MM.1S (cell line): ENCODE data around the gene TMEM44.

Source experiments
- CTCF ChIP-seq: fragments of 300-600 bp; sonication (generic); IDR thresholded peaks from 2 replicates; pipeline ENCODE4 v1.5.1; 2016; ENCODE audit warnings: antibody characterized with exemption, low read length, mixed read lengths
- EZH2 ChIP-seq: fragments of 300-600 bp; sonication (generic); optimal IDR thresholded peaks from 2 replicates; pipeline ENCODE3; 2017; ENCODE audit warnings: low read depth, mild to moderate bottlenecking, antibody characterized with exemption, low read length, mixed read lengths

DNA sequence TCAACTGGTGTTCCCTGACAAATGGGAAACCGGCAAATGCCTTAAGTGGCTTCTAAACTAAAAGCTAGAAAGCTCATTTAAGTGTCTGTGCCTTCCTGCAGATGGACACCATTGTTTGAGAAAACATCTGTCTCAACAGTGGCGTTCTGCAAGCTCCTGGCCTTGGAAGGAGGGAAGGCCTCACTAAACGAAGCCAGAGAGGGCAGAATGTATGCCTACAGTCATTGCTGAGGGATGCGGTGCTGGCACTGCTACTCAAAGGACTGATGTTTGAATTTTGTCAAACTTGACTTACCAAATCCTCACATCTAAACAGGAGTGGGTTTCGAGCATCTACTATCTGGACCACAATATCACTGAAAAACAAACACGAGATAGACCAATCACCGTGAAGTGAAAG lies 26.6 kb upstream of the TMEM44 start:
- TF ChIP-seq CTCF (no peak), EZH2 (no peak)
